LoVo (cell line): ENCODE results near the gene RPEL1.
"Not testable (repeated sequence)": the region's sequence is repeated elsewhere in the genome, so short reads cannot be mapped to it uniquely, and the experiment has no call there.

Experiments used
- DNase-seq: peaks from one replicate; pipeline ENCODE4 v3.0.0-alpha.2; 2016; ENCODE audit warnings: low spot score

RPEL1 gene

GRCh38 chr10:103245587-103245986, at the start of gene RPEL1:
TSS of gene RPEL1 (plus strand) at chr10:103245887. CDS start at chr10:103245997, 110 bp downstream.
- not testable (repeated sequence) for DNase-seq

GRCh38 chr10:103196516-103196915, 49.2 kb upstream of the RPEL1 start:
- DNase-seq, result no peak

DNA sequence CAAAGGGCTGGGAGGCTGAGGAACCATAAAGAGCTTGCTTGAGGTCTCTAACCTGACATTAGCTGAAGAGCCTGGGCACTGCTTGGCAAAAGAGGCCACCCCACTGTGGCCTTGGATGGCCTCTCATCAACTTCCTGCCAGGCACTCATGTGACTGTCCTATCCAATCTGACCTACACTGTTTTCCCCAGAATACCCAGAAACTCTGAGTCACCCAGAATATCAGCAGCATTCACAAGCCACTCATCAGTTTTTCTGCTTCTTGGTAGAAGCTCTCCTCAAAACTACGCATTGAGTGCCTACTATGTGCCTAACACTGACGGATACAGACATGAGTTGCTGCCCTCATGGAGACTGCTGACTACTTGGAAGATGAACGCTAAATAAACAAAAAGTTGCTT, 48.5 kb upstream of the RPEL1 start:
- DNase-seq, result peak; percentile 24

GRCh38 chr10:103197903-103198302, 47.8 kb upstream of the RPEL1 start:
- DNase-seq, result no peak

DNA sequence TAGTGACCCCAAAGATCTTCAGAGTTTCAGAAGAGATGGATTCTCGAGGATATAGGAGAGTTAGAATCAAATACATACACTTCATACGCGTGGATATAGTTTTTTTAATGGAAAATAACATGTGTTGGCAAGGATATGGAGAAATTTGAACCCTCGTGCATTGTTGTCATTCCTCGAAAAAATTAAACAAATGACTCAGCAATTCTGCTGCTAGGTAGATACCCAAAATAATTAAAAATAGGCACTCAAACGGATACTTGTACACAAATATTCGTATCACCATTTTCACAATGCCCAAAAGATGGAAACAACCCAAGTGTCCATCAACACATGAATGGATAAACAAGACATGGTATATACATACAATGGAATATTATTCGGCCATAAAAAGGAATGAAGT, 47.0 kb upstream of the RPEL1 start:
- no peak for DNase-seq

GRCh38 chr10:103199488-103199887, 46.2 kb upstream of the RPEL1 start:
- no peak for DNase-seq

DNA sequence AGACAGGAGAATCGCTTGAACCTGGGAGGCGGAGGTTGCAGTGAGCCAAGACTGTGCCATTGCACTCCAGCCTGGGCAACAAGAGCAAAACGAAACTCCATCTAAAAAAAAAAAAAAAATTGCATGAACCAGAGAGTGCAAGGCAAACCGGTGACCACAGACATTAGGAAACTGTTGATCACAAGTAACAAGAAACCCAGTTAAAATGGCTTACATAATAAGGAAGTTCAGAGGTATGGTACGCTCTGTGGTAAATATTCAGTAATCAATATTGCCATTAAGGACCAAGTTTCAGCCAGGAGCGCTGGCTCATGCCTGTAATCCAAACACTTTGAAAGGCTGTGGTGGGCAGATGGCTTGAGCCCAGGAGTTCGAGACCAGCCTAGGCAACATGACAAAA, 43.4 kb upstream of the RPEL1 start:
- no peak for DNase-seq

DNA sequence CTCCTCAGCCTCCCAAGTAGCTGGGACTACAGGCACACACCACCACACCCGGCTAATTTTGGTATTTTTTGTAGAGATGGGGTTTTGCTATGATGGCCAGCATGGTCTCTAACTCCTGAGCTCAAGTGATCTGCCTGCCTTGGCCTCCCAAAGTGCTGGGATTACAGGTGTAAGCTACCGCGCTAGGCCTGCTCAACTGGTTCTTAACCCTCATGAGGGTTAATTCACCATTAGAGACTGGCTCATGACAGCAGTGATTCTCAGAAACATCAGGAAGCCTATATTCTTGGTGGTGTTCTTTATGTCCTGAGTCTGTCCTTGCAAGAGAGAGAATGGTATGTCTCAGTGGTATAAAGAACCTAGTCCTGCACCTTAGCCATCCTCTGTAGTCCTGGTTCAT, 42.2 kb upstream of the RPEL1 start:
- no peak for DNase-seq

GRCh38 chr10:103204353-103205255, 41.1 kb upstream of the RPEL1 start:
- DNase-seq, result no peak

DNA sequence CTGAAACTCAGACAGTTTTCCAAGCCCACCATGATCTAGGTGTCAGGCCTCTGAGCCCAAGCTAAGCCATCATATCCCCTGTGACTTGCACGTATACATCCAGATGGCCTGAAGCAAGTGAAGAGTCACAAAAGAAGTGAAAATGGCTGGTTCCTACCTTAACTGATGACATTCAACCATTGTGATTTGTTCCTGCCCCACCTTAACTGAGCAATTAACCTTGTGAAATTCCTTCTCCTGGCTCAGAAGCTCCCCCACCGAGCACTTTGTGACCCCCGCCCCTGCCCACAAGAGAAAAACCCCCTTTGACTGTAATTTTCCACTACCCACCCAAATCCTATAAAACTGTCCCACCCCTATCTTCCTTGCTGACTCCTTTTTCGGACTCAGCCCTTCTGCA, 40.3 kb upstream of the RPEL1 start:
- not testable (repeated sequence) for DNase-seq

DNA sequence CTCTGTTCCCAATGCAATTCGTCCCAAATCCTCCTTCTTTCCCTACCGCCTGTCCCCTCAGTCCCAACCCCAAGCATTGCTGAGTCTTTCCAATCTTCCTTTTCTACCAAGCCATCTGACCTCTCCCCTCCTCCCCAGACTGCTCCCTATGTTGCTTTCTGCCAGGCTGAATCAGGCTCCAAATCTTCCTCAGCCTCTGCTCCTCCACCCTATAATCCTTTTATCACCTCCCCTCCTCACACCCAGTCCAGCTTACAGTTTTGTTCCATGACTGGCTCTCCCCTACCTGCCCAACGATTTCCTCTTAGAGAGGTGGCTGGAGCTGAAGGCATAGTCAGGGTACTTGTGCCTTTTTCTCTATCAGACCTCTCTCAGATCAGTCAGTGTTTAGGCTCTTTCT, 39.0 kb upstream of the RPEL1 start:
- DNase-seq, result not testable (repeated sequence)

GRCh38 chr10:103207141-103207540, 38.5 kb upstream of the RPEL1 start:
- no peak for DNase-seq

- DNase-seq, result not testable (repeated sequence)
These were observed 38.0 kb upstream of the RPEL1 start for GRCh38 chr10:103207643-103208042.

- not testable (repeated sequence) for DNase-seq
These were observed 35.4 kb upstream of the RPEL1 start for GRCh38 chr10:103210262-103210661.

- DNase-seq, result no peak
These were observed 30.1 kb upstream of the RPEL1 start for GRCh38 chr10:103215601-103216000.

DNA sequence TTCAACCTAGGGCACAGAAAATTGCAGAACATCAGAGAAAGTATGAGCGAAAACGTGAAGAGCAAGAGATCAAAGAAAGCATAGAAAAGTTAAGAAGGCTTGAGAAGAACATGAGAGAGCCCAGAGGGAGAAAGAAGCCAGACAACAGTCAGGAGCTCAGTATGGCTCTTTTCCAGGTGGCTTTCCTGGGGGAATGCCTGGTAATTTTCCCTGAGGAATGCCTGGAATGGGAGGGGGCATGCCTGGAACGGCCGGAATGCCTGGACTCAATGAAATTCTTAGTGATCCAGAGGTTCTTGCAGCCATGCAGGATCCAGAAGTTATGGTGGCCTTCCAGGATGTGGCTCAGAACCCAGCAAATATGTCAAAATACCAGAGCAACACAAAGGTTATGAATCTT, 29.3 kb upstream of the RPEL1 start:
- not testable (repeated sequence) for DNase-seq

- no peak for DNase-seq
These were observed 21.6 kb upstream of the RPEL1 start for GRCh38 chr10:103224133-103224532.

DNA sequence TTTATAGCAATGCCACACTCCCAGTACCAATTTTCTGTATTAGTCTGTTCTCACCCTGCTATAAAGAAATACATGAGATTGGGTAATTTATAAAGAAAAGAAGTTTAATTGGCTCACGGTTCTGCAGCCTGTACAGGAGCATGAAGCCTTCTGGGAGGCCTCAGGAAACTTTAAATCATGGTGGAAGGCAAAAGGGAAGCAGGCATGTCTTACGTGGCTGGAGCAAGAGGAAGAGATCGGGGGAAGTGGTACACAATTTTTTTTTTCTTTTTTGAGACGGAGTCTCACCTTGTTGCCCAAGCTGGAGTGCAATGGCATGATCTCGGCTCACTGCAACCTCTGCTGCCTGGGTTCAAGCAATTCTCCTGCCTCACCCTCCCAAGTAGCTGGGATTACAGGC, 21.0 kb upstream of the RPEL1 start:
- not testable (repeated sequence) for DNase-seq

DNA sequence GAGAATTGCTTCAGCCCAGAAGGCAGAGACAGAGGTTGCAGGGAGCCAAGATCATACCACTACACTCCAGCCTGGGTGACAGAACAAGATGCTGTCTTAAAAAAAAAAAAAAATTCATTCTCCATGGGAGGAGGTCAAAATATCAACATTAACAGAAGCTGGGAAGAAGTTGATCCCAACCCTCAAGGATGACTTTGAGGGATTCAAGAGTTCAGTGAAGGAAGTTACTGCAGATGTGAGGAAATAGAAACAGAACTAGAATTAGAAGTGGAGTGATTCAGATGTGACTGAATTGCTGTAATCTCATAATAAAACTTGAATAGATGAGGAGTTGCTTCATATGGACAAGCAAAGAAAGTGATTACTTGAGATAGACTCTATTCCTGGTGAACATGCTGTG, 19.7 kb upstream of the RPEL1 start:
- DNase-seq, result no peak

GRCh38 chr10:103227416-103227815, 18.3 kb upstream of the RPEL1 start:
- peak; percentile 19 for DNase-seq

GRCh38 chr10:103231047-103231551, 14.6 kb upstream of the RPEL1 start:
- peak; percentile 68 for DNase-seq

GRCh38 chr10:103232131-103232673, 13.5 kb upstream of the RPEL1 start:
- peak; percentile 72 for DNase-seq

DNA sequence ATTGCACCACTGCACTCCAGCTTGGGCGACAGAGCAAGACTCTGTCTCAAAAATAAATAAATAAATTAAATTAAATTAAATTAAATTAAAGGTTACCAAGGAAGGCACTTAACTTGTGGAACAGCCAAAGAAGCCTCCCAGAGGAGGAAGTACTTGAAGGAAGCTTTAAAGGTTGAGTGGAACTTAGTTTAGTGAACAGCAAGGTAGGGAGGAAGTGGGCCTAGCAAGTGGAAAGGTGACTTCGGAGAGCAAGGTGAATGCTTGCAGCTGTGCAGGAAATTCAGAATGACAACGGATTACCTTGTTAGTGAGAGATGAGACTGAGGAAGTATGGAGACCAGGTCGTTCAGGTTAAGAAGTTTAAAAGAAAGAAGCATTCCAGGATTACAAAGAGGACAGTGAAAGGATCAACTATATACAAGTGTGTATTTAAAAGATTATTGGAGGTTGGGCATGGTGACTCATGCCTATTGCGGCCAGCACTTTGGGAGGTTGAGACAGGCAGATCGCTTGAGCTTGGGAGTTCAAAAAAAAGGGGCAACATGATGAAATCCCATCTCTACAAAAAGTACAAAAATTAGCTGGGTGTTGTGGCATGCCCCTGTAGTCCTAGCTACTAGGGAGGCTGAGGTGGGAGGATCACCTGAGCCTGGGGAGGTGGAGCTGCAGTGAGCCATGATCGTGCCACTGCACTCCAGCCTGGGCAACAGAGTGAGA, 12.8 kb upstream of the RPEL1 start:
- DNase-seq, result peak; percentile 67
